HepG2 (cell line): Measurements from ENCODE around the gene ZNF714. TPM values are rescaled to one million over a fixed set of nuclear protein-coding genes. Genes with fewer than 3 reads are reported as not detected.
A peak's percentile ranks its signal among the peaks of the same experiment; 100 is the strongest.

Source experiments
- CBFB ChIP-seq: sonication (generic); formaldehyde crosslinking; IDR thresholded peaks from 2 replicates; pipeline ENCODE4 v1.4.0; 2020; ENCODE audit warnings: missing genetic modification reagents
- DMAP1 ChIP-seq: IDR thresholded peaks from 2 replicates; pipeline ENCODE4 v1.6.1; 2016
- ELF1 ChIP-seq: sonication (generic); formaldehyde crosslinking; IDR thresholded peaks from 2 replicates; pipeline ENCODE4 v1.4.0; 2020; ENCODE audit warnings: missing genetic modification reagents
- GATAD1 ChIP-seq: IDR thresholded peaks from 2 replicates; pipeline ENCODE4 v1.6.1; 2016; ENCODE audit warnings: missing genetic modification reagents, missing compliant biosample characterization
- MYNN ChIP-seq: sonication (generic); formaldehyde crosslinking; IDR thresholded peaks from 2 replicates; pipeline ENCODE4 v1.4.0; 2020; ENCODE audit warnings: mild to moderate bottlenecking, low read depth, missing genetic modification reagents
- PPARG ChIP-seq: conservative IDR thresholded peaks from 2 replicates; pipeline ENCODE4 v1.6.1; 2016; ENCODE audit warnings: missing biosample characterization, missing genetic modification reagents
- SIX1 ChIP-seq: sonication (generic); formaldehyde crosslinking; IDR thresholded peaks from 2 replicates; pipeline ENCODE4 v1.4.0; 2020; ENCODE audit warnings: missing genetic modification reagents, borderline replicate concordance
- SKI ChIP-seq: fragments of 450-650 bp; IDR thresholded peaks from one replicate; pipeline ENCODE4 v1.6.1; 2018; ENCODE audit warnings: mild to moderate bottlenecking; ENCODE audit not compliant: partially characterized antibody
- SMARCE1 ChIP-seq: fragments of 450-650 bp; IDR thresholded peaks from 2 replicates; pipeline ENCODE4 v1.6.1; 2017; ENCODE audit warnings: borderline replicate concordance
- SMC3 ChIP-seq: IDR thresholded peaks from 2 replicates; pipeline ENCODE4 v1.6.1; 2011; ENCODE audit warnings: low read length, improper control_type of control experiment
- STAG1 ChIP-seq: sonication (generic); formaldehyde crosslinking; IDR thresholded peaks from 2 replicates; pipeline ENCODE4 v1.4.0; 2020; ENCODE audit warnings: missing genetic modification reagents
- TBX3 ChIP-seq: fragments of 450-650 bp; IDR thresholded peaks from 2 replicates; pipeline ENCODE4 v1.6.1; 2017; ENCODE audit warnings: antibody characterized with exemption, mild to moderate bottlenecking, inconsistent platforms, borderline replicate concordance
- TRAFD1 ChIP-seq: sonication (generic); formaldehyde crosslinking; IDR thresholded peaks from 2 replicates; pipeline ENCODE4 v1.5.1; 2020; ENCODE audit warnings: missing genetic modification reagents, mild to moderate bottlenecking, borderline replicate concordance
- WIZ ChIP-seq: sonication (generic); formaldehyde crosslinking; IDR thresholded peaks from 2 replicates; pipeline ENCODE4 v1.5.1; 2020; ENCODE audit warnings: mild to moderate bottlenecking, missing genetic modification reagents
- YEATS2 ChIP-seq: sonication (generic); formaldehyde crosslinking; IDR thresholded peaks from 2 replicates; pipeline ENCODE4 v1.4.0; 2020; ENCODE audit warnings: missing genetic modification reagents, borderline replicate concordance
- ZMYM2 ChIP-seq: sonication (generic); formaldehyde crosslinking; IDR thresholded peaks from 2 replicates; pipeline ENCODE4 v1.8.0; 2022; ENCODE audit warnings: mild to moderate bottlenecking, missing genetic modification reagents
- ZNF260 ChIP-seq: sonication (generic); formaldehyde crosslinking; IDR thresholded peaks from 2 replicates; pipeline ENCODE4 v1.4.0; 2020; ENCODE audit warnings: missing genetic modification reagents, low read depth, mild to moderate bottlenecking, borderline replicate concordance
- ZNF326 ChIP-seq: sonication (generic); formaldehyde crosslinking; IDR thresholded peaks from 2 replicates; pipeline ENCODE4 v1.4.0; 2020; ENCODE audit warnings: missing genetic modification reagents, borderline replicate concordance
- ZNF460 ChIP-seq: sonication (generic); formaldehyde crosslinking; IDR thresholded peaks from 2 replicates; pipeline ENCODE4 v1.5.1; 2020; ENCODE audit warnings: missing genetic modification reagents, mild to moderate bottlenecking, borderline replicate concordance
- ZNF547 ChIP-seq: sonication (generic); formaldehyde crosslinking; IDR thresholded peaks from 2 replicates; pipeline ENCODE4 v1.5.1; 2020; ENCODE audit warnings: mild to moderate bottlenecking, missing genetic modification reagents
- ZNF607 ChIP-seq: sonication (generic); formaldehyde crosslinking; IDR thresholded peaks from 2 replicates; pipeline ENCODE4 v1.5.1; 2020; ENCODE audit warnings: missing genetic modification reagents, mild to moderate bottlenecking, borderline replicate concordance
- polyA plus RNA-seq, 8 experiments: library from polyadenylated mRNA; depleted of rRNA in 3 of 8; stranded (reverse) in 7 of 8; unstranded in 1 of 8; fragments of >200 nt; fragmentation: Illumina TruSeq in 4 of 8; extraction: Trizol in 4 of 8; gene quantifications; 2 replicates each; pipeline versions ENCODE4 v1.2.1 to v1.2.3, GENCODE V29; 2011 to 2016; ENCODE audit warnings: low read depth in 4 of 8, missing spikeins in 1 of 8, mixed read lengths in 1 of 8; ENCODE audit not compliant: insufficient read depth in 1 of 8
- total RNA-seq, 5 experiments: library from RNA; depleted of rRNA; stranded (reverse); fragments of >200 nt; fragmentation: Illumina TruSeq; extraction: Trizol; gene quantifications; 2 replicates each; pipeline ENCODE4 v1.2.3, GENCODE V29; 2016; ENCODE audit warnings: low read depth in 1 of 5
- TF ChIP-seq, protein P1 (sequence below): sonication (generic); formaldehyde crosslinking; IDR thresholded peaks from 2 replicates; pipeline ENCODE4 v1.4.0; 2020; ENCODE audit warnings: missing genetic modification reagents
- TF ChIP-seq, protein P2 (sequence below): sonication (generic); formaldehyde crosslinking; IDR thresholded peaks from 2 replicates; pipeline ENCODE4 v1.4.0; 2020; ENCODE audit warnings: missing genetic modification reagents

The ZNF714 gene
- total and polyA plus RNA-seq, 2 of the 13 experiments (the other 11 are each of a cell fraction or from before 2014, with no cell fraction given), result 6.7 to 27.8 TPM

- TF ChIP-seq YEATS2 (CRISPR knock-in tag) (no peak), ZNF547 (0 out of 2 replicates have a peak, but pooled peaks have one; percentile 41), SMC3 (no peak), TRAFD1 (no peak), WIZ (CRISPR knock-in tag) (no peak), TBX3 (no peak), ZNF326 (CRISPR knock-in tag) (no peak), SMARCE1 (no peak), CBFB (no peak), ZNF260 (CRISPR knock-in tag) (no peak), MYNN (CRISPR knock-in tag) (no peak), GATAD1 (CRISPR knock-in tag) (peak; percentile 66), SIX1 (CRISPR knock-in tag) (no peak), SKI (no peak), ZNF607 (CRISPR knock-in tag) (no peak), DMAP1 (CRISPR knock-in tag) (no peak; the same call in 1 of the 2 replicates), STAG1 (CRISPR knock-in tag) (no peak), ELF1 (CRISPR knock-in tag) (no peak), PPARG (CRISPR knock-in tag) (no peak), ZNF460 (no peak), ZMYM2 (CRISPR knock-in tag) (no peak)
- TF ChIP-seq, protein P1, sequence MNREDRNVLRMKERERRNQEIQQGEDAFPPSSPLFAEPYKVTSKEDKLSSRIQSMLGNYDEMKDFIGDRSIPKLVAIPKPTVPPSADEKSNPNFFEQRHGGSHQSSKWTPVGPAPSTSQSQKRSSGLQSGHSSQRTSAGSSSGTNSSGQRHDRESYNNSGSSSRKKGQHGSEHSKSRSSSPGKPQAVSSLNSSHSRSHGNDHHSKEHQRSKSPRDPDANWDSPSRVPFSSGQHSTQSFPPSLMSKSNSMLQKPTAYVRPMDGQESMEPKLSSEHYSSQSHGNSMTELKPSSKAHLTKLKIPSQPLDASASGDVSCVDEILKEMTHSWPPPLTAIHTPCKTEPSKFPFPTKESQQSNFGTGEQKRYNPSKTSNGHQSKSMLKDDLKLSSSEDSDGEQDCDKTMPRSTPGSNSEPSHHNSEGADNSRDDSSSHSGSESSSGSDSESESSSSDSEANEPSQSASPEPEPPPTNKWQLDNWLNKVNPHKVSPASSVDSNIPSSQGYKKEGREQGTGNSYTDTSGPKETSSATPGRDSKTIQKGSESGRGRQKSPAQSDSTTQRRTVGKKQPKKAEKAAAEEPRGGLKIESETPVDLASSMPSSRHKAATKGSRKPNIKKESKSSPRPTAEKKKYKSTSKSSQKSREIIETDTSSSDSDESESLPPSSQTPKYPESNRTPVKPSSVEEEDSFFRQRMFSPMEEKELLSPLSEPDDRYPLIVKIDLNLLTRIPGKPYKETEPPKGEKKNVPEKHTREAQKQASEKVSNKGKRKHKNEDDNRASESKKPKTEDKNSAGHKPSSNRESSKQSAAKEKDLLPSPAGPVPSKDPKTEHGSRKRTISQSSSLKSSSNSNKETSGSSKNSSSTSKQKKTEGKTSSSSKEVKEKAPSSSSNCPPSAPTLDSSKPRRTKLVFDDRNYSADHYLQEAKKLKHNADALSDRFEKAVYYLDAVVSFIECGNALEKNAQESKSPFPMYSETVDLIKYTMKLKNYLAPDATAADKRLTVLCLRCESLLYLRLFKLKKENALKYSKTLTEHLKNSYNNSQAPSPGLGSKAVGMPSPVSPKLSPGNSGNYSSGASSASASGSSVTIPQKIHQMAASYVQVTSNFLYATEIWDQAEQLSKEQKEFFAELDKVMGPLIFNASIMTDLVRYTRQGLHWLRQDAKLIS, result no peak
- TF ChIP-seq, protein P2, sequence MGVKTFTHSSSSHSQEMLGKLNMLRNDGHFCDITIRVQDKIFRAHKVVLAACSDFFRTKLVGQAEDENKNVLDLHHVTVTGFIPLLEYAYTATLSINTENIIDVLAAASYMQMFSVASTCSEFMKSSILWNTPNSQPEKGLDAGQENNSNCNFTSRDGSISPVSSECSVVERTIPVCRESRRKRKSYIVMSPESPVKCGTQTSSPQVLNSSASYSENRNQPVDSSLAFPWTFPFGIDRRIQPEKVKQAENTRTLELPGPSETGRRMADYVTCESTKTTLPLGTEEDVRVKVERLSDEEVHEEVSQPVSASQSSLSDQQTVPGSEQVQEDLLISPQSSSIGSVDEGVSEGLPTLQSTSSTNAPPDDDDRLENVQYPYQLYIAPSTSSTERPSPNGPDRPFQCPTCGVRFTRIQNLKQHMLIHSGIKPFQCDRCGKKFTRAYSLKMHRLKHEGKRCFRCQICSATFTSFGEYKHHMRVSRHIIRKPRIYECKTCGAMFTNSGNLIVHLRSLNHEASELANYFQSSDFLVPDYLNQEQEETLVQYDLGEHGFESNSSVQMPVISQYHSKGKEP (CRISPR knock-in tag), result no peak
Measured at GRCh38 chr19:21082011-21082975, at the start of gene ZNF714 (continued).
